HFF-Myc (cell line): ENCODE data around the gene SPNS1.

Experiments used
- DNase-seq: peaks from one replicate; pipeline ENCODE4 v3.0.0-alpha.2; 2011; ENCODE audit warnings: low read depth; ENCODE audit errors: extremely low read depth
- H3K4me3 ChIP-seq: replicated peaks from 2 replicates; pipeline ENCODE4 v1.5.1; 2011; ENCODE audit warnings: low read depth, mild to moderate bottlenecking, control low read depth, low read length
- TF ChIP-seq, protein P1 (sequence below): IDR thresholded peaks from 2 replicates; pipeline ENCODE4 v1.5.1; 2012; ENCODE audit warnings: mild to moderate bottlenecking, low read depth, low read length, control low read depth; ENCODE audit errors: missing control alignments

Gene SPNS1

DNA sequence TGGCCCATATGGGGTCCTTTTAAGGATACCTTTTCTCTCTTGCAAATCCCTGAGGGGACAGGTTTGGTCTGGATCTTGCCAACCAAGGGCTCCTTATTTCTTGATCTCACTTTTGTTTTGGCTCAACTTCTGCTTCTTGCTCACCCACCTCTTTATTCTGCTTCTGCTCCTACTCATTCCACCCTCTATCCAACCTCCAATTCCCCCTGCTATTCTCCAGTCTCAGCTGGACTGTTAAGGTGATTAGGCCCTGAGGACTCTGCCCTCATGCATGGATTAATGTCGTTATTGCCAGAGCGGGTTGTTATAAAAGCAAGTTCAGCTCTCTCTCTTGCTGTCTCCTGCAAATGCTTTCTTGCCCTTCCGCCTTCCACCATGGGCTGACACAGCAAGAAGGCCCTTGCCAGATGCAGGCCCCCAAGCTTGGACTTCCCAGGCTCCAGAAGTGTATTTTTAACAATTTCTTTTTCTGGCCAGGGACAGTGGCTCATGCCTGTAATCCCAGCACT, 40.0 kb downstream of the SPNS1 start:
- TF ChIP-seq, protein P1, sequence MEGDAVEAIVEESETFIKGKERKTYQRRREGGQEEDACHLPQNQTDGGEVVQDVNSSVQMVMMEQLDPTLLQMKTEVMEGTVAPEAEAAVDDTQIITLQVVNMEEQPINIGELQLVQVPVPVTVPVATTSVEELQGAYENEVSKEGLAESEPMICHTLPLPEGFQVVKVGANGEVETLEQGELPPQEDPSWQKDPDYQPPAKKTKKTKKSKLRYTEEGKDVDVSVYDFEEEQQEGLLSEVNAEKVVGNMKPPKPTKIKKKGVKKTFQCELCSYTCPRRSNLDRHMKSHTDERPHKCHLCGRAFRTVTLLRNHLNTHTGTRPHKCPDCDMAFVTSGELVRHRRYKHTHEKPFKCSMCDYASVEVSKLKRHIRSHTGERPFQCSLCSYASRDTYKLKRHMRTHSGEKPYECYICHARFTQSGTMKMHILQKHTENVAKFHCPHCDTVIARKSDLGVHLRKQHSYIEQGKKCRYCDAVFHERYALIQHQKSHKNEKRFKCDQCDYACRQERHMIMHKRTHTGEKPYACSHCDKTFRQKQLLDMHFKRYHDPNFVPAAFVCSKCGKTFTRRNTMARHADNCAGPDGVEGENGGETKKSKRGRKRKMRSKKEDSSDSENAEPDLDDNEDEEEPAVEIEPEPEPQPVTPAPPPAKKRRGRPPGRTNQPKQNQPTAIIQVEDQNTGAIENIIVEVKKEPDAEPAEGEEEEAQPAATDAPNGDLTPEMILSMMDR: no peak
- DNase-seq: no peak
- no peak overlapping the region for H3K4me3 ChIP-seq

DNA sequence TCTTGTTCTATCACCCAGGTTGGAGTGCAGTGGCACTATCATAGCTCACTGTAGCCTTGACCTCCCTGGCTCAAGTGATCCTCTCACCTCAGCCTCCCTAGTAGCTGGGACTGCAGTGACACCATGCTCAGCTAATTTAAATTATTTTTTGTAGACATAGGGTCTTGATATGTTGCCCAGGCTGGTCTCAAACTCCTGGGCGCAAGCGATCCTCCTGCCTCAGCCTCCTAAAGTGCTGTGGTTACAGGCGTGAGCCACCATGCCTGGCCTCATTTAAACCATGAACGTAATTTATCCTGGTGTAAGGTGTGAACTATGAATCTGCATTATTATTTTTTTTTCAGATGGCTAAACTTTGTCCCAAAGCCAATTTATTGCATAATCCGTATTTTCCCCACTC, 47.6 kb downstream of the SPNS1 start:
- no peak for DNase-seq
- TF ChIP-seq, protein P1: no peak
- no peak overlapping the region for H3K4me3 ChIP-seq

DNA sequence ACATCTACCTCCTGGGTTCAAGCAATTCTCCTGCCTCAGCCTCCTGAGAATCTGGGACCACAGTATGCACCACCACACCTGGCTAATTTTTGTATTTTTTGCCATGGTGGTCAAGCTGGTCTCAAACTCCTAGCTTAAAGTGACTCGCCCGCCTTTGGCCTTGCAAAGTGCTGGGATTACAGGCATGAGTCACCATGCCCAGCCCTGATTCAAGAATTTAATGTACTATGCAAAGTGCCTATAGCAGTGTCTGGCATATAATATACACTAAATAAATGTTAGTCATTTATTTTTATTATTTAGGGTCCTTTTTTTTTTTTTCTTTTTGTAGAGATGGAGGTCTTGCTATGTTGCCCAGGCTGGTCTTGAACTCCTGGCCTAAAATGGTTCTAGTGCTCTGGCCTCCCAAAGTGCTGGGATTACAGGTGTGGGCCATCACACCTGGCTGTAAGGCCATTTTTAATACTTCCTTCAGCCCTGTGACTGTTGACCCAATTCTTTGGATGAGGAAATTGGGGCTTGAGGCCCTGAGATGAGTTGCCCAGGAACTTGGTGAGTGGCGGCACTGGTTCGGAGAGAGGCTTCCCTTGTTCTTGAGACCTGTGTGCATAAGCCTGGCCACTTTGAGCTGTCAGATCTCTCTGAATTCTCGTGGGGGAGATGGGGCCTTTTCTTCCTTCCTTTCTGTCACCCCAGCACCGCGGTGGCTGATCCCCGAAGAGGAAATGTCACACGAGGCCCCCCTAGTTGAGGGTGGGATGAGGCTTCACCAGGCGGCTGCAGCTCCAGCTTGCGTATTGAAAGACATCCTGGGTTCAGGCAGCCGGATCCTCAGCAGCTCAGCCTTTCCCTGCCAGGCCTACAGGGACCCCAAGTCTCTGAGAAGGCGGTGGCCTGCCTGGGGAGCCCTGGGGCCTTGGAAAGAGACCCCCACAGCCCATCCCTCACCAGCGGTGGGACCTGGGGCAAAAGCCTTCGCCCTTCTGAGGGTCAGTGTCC, 49.0 kb downstream of the SPNS1 start:
- TF ChIP-seq, protein P1: no peak
- no peak overlapping the region for H3K4me3 ChIP-seq
- no peak for DNase-seq

DNA sequence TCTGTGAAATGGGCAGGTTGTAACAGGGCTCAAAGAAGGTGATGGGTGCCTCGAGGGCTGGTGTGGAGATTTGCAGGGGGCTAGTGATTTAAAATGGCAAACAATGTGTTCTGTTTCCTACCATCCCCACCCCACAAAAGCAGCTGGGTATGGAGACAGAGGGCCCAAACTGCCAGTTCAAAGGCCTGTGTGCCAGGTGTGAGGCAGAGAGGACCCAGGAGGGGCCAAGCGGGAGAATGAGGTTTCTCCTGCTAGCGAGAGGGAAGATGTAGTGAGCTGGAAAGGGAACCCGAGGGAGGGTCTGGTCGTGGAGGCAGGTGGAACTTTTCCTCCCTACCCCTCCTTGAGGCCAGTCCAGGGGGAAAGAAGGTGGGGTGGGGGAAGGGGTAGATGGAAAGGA, 49.7 kb downstream of the SPNS1 start:
- TF ChIP-seq, protein P1: no peak
- H3K4me3 ChIP-seq: no peak overlapping the region
- no peak for DNase-seq

DNA sequence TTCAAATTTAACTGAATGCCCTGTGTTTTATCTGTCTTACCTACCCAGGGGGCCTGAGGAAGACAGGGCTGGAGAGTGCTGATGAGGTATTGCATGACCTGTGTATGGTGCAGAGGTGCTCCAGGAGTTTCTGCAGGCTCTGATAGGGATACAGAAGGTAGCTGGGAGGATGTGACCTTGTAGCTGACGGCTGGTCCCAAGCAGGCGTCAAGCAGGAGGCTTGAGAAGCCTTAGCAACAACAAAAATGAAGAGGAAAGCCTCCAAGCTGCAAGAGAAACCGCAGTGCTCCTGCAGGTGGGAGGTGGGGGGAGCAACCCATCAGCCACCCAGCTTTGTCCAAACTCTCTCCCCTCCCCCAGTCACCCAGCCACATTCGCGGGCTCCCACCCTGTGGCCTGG, 50.6 kb downstream of the SPNS1 start:
- TF ChIP-seq, protein P1: no peak
- no peak overlapping the region for H3K4me3 ChIP-seq
- DNase-seq: no peak

DNA sequence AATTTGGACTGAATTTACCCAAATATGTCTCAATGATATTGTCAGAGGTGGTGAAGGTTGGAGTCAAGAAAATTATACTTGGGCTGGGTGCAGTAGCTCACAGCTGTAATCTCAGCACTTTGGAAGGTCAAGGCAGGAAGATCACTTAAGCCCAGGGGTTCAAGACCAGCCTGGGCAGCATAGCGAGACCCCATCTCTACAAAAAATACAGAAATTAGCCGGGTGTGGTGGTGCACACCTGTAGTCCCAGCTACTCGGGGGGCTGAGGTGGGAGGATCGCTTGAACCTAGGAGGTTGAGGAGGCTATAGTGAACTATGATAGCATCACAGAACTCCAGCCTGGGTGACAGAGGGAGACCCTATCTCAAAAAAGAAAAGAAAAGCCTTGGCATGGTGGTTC, 51.2 kb downstream of the SPNS1 start:
- TF ChIP-seq, protein P1: no peak
- H3K4me3 ChIP-seq: no peak overlapping the region
- no peak for DNase-seq
